NCI-H748 (cell line): ENCODE measurements around the gene OSER1.

Experiments
- DNase-seq: peaks from one replicate; lab custom pipeline; 2025; ENCODE audit not compliant: unreplicated experiment; lab: John Stamatoyannopoulos, UW

Gene OSER1

DNA sequence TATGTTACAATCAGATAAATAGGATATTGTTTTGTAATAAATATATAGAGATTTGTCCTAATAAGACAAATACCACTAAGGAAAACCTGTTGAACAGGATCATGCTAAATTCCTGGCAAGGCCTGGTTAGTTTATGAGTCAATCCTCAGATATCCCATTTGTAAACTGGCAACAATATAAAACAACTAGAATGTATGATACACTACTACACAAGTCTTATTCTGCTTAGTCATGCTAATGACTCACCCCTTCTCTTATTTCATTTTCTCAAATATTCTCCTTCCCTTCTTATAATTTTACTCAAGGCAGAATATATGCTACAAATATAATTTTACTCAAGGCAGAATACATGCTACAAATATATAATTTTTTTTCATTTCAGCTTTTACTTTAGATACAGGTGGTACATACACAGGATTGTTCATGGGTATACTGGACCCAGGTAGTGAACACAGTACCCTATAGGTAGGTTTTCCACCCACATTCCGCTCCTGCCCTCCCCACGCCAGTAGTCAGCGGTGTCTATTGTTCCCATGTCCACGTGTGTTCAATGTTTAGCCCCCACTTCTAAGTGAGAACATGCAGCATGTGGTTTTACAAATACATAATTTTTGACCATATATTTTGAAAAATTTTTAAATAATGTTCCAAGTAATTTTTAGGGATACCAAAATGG lies 6.3 kb downstream of the OSER1 start:
- DNase-seq, result no peak

DNA sequence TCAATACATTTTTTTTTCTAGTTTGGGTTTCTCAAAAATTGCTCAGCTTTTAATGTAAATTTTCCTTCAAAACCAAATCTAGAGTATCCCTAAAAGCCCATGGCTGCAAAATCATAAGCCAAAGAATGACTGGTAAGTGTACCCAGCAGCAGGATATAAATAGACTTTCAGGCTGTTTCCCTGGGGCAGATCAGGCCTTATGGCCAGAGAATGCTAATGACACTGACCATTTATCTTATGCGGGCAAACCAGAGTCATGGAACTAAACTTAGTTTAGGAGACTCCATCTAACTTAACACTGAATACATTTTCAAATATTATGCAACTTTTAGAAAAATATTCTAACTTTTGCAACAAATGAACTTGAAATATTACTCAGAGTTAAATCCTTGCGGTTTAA lies 7.4 kb downstream of the OSER1 start:
- no peak for DNase-seq

DNA sequence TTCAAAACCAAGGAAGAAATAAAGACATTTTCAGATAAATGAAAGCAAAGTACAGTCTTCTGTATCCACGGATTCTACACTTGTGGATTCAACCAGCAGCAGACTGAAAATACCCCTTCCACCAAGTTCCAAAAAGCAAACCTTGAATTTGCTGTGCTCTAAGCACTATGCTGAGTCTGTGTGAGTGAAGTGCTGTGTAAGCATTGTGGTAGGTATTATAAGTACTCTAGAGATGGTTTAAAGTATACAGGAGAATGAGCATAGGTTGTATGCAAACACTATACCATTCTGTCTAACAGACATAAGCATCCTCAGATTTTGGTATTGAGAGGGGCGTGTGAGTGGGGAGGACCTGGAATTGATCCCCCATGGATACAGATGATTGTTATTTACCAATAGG lies 9.6 kb downstream of the OSER1 start:
- DNase-seq, result no peak

DNA sequence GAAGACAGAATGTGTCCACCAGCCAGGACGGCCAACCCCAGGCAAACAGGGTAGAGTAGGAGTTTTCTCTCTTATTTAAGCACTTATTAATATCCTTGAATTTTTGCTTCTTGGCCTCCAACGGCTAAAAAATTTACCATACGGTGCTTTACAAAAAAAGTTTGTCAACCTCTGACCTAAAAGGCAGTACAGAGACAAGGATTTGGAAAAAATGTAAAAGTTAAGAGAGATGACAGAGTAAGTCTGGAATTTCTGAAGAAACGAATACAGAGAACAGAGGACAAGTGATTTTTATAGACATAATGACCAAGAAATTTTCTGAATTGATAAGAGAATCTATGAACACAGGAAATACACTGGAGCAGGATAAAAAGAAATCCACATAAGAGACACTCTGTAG lies 10.2 kb downstream of the OSER1 start:
- no peak for DNase-seq

DNA sequence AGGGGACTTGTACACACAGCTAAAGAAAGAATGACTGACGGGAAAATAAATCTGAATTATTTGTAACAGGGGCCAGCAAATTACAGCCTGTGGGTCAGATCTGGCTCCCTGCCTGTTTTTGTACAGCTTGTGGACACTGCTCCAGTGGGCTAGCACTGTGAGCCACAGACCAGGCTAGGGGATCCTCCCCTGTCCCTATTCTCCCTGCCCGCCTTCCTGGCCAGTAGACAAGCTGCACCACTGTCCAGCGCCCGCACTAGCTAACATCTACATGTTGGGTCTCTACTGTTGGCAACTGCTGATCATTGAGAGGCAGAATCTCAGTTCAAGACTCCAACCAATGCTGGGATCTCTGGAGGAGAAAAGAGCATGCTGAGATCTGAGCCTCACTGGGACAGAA lies 10.7 kb downstream of the OSER1 start:
- no peak for DNase-seq

DNA sequence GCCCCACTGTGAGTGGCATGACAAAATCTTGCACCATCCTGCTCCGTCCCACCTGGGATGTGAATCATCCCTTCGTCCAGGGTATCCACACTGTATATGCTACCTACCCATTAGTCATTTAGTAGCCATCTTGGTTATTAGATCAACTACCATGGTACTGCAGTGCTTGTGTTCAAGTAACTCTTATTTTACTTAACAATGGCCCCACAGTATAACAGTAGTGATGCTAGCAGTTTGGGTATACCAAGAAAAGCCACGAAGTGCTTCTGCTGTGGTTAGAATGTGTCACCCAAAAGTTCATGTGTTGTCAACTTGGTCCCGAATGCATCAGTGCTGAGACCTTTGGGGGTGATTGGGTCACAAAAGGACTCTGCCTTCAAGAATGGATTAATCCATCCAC lies 11.7 kb downstream of the OSER1 start:
- no peak for DNase-seq

DNA sequence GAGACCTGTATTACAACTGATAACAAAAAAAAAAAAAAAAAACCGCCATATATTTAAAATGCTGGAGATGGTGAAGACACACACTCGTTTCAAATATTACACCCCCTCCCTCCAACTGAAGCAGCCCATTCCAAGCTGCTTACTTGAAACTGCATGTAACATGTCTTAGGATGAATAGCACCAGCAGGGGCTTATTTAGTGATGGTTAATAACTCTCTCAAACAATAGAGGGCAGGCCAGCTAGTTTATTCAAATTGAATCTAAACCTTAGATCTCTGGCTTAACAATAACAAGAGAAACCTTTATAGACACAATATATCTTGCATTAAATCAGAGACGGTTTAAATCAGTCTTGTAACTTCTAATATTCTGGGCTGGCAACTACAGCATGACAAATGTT lies 14.3 kb downstream of the OSER1 start:
- no peak for DNase-seq

DNA sequence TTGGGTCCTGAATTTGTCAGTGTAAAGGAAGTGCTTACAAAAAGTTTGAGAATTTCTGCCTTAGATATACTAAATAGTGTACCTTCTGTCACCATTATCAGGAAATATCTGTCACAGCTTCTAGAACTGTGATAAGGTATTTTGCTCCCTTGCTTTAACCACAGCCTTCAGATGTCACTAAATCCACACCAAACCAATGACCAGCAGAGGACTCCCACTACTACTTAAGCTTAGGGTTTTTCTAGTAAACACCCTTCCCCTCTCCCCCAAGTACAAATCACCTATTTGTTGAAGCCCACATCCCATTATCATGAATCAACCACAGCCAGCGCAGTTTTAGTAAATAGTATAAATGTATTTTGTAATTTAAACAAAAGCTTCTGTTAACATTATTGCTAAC lies 15.0 kb downstream of the OSER1 start:
- no peak for DNase-seq

DNA sequence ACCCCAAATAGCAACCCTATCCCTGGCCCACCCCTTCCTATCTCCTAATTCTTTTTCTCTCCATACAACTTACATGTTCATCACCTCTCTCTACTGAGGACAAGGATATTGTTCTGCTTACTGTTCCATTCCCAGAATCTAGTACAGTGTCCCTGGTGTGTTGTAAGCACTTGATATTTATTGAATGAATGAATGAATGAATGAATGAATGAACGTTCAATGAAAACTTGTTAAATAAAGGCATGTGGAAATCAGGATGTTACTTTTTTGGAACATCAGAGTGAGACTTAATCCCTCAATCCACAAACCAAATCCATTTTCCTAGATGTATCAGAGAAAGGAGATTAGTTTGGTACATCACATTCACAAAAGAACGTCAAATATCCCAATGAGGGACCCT lies 16.8 kb downstream of the OSER1 start:
- no peak for DNase-seq

DNA sequence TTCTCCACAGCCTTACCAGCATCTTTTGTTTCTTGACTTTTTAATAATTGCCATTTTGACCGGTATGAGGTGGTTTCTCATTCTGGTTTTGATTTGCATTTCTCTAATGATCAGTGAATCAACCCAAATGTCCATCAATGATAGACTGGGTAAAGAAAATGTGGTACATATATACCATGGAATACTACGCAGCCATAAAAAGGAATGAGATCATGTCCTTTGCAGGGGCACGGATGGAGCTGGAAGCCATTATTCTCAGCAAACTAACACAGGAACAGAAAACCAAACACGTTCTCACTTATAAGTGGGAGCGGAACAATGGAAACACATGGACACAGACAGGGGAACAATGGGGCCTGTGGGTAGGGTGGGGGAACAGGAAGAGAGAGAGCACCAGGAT lies 18.9 kb downstream of the OSER1 start:
- peak; percentile 20 for DNase-seq

DNA sequence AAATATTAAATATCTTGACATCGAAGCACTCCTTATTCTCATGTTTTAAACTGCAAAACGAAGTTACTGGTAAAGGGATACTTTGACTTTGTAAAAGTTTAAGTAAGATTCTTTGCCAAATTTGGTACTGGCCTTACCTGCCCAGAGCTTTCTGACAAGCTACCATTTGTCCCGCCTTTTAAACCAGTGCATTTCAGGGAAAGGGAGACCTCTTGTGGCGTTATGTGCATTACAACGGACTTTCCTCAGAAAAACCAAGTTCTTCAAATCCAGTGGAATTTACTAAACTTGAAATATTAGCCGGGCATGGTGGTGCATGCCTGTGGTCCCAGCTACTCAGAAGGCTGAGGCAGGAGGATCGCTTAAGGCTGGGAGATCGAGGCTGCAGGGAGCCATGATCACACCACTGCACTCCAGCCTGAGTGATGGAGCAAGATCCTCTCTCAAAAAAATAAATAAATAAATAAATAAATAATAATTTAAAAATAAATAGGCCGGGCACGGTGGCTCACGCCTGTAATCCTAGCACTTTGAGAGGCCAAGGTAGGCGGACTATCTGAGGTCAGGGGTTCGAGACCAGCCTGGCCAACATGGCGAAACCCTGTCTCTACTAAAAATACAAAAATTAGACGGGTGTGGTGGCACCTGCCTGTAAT lies 20.2 kb downstream of the OSER1 start:
- peak; percentile 55 for DNase-seq

DNA sequence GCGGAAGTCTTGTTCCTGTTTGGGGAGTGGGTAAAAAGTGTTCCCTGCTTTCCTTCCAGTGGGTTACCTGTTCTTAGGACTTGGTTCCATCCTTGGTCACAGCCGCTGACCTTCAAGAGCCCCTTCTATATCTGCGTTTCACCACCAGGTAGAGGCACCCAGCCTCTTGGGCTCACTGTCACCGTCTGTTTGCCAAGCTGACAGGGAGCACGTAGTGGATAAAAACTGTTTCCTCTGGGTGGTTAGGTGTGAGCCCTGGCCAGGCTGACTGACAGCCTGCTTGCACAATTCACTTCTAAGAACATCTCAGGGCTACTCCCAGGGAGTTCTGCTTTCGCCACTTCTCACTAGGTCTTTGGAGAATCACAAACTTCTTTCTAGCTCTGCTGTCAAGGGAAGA lies 21.8 kb downstream of the OSER1 start:
- no peak for DNase-seq

DNA sequence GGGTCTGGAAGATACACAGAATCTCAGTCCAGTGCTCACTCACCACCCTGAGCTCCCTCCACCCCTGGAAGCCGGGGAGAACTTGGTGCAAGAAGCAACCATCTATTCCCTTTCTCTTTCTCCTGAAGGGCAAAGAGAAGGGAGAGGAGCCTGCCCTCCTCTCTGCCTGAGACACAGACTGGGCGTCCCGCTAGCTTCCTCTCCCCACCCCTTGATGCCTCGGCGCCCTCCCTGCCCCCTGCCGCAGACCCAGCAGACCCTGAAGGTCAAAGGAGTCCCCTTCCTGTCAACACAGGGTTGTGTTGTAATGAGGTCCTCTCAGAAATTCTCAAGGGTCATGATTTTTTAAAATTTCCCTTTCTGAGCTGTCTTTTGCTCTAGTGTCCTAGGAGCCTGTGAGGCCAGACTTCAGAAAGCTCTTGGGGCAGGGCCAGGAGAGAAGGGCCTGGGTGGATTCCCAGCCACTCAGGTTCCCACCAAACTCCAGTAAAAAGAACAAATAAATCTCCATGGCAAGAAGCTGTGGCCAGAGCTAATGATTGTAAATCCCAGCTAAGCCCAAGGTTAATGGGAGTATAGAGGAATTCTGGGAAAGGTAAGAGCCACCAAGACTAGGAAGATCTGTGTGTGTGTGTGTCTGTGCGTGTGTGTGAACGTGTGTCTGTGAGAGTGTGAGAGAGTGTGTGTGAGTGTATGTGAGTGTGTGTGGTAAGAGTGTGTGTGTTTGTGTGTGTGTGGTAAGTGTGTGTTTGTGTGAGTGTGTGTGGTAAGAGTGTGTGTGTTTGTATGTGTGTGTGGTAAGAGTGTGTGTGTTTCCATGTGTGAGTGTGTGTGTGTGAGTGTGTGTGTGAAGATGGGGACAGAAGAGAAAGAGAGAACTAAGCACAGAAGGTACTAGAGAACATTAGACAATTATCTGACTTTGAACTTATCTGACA lies 22.5 kb downstream of the OSER1 start:
- no peak for DNase-seq

DNA sequence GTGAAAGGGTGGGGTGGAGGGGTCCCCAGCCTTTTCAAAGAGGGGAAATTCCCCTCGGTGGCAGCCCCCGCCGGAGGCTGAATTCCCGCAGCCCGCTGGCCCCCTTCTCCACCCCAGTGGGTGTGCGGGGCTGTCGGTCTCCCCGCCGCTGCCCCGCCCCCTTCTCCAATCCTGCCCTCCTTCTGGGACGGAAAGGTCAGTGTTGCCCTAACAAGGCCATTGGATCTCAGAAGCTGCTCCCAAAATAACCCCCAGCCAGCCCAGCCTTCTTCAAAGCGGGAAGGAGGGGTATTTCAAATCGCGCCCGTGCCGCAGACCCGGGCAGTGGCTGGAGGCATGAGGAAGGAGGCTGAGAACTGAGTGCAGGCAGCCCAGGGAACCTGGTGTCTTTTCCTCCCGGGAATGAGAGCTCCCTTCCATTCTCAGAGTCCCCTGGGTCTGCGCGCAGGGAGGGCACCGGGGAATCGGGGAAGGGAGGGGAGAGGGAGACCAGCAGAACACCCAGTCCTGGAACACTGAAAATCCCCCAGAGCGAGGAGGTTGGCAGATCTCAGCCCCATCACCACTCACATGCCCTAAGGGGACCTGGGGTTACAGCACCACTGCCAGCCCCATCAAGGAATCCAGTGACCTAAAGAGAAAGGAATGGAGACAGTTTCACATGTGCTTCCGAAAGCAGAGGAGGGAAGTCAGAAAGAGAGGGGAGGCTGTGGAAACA lies 23.4 kb downstream of the OSER1 start, which contains the start of gene JPH2:
Gene JPH2, minus strand, starts transcription at position 135 of the 718 bp plus-strand sequence. CDS start 483 bp downstream, outside the sequence.
- DNase-seq, result no peak

DNA sequence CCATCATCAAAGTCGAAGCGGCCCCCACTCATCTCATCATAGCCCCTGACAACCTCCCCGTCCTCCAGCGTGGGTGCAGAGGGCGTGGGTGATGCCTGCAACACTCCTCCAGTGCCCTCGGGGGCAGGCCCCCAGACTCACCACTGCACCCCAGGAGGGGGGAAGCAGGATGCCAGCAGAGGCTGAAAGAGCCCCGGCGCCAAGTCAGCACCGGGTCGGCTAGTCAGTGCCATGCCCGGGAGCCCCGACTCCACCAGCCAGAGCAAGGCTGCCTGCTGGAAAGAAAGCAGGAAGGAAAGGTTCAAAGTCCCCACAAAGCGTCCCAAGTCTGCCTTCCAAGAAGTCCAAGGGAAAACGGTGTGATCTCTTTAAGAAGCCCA lies 23.9 kb downstream of the OSER1 start:
- no peak for DNase-seq

DNA sequence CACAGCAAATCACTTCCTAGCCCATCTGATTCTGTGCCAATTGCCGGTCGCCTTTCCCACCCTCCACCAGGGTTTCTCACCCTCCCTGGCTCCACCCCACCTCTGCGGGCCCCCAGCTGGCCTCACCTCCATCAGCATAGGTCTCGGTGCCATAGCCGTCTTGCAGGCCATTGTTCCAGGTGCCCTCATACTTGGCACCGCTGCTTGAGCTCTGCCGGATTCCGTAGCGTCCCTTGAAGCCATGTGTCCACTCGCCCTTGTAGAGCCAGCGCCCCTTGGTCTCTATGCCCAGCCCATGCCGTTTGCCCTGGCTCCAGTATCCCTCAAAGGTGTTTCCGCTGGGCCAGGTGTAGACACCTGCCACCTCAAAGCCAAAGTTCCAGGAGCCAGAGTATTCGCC lies 24.4 kb downstream of the OSER1 start:
- no peak for DNase-seq

DNA sequence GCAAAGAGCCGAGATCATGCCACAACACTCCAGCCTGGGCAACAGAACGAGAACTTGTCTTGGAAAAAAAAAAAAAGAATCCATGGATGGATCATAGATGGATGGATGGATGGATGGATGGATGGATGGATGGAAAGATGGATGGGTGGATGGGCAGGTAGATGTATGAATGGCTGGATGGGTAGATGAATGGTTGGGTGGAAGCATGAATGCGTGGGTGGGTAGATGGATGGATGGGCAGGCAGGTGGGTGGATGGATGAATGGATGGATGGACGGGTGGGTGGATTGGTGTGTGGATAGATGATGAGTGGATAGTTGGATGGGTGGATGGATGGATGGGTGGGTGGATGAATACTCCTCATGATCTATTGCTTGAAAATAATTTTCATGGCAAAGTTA lies 25.0 kb downstream of the OSER1 start:
- DNase-seq, result no peak

DNA sequence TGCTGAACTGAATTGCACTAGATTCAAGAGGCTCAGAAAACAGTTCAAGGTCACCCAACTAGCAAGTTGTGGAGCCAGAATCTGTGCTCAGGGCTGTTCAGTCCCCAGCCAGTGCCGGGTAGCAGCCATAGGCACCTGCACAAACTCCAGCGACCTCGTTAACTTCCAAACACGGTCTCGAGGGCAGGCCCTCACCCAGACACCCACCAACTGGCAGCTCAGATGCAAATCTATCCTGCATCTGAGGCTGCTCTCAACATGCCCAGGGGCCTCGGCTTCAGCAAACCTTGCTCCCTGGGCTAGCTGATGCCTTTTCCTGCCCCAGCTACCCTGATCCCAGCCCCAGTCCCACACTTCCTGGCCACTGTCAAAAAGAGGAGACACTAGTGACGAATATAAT lies 27.3 kb downstream of the OSER1 start:
- no peak for DNase-seq

DNA sequence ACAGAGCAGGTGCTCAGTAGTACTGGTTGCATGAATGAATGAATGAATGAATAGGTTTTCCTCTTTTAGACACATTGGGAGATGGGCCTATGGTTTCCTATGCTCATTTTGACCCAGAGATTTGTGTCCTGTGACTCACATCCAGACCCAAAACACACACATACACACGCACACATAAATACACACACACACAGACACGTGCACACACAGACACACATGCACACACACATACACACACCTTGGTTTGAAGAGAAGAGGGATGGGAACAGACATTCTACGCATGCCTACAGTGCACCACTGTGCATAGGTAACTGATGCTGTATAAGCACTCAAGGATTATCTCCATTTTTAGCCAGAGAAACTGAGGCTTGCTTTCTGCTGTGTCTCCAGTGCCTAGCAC lies 27.7 kb downstream of the OSER1 start:
- DNase-seq, result no peak

DNA sequence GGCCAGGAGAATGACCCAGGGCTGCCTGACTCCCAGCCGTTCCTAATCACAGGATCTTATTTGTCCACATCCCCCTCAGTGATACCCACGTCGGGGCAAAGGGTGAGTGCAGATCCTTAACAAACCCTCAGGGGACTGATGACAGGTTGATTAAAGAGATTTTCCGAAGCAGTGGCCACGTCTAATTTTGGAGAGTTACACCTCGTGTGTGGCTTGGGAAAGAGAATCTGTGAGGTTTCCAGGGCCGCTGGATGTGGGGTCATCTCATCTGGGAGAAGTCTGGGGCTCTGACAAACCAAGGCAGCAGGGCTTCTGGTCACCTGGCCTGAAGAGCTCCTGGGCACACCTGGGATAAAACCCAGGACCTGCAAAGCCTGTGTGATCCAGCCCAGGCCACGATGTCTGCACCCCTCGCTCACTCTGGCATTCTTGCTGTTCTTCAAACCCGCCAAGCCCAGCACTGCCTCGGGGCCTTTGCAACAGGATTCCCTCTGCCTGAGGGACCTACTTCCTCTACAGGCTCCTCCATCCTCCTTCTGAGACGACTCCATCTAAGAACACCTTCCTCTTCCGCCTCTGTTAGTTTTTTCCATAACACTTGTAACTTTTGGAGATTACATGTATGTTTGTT lies 28.3 kb downstream of the OSER1 start:
- no peak for DNase-seq

DNA sequence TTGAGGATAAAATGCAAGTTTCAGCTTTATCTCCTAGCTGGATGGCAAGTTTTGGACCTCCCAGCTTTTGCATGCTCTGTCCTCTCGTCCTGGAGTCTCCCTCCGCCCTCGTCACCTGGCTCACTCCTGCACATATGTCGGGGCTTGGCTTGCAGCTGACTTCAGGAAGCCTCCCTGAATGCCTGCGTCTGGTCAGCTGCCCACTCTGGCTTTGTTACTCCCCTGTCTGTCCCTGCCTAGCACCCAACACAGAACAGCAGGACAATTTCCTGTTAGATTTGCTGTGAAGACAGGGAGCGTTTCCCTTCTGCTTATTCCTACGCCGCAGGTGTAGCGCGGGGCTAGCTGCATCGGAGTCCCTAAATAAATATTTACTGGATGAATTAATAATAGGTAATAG lies 29.0 kb downstream of the OSER1 start:
- DNase-seq, result peak; percentile 66
